Activated B cell treated with CpG ODN at 0.5 μM for 24 hours (primary cell): ENCODE results near the gene GABRA5. TPM values are rescaled to one million over a fixed set of nuclear protein-coding genes. Genes with fewer than 3 reads are reported as not detected.

ENCODE experiments used
- ATAC-seq: fragments of 200-7000 bp; cut with Tn5 transposase; one replicate; pipeline ENCODE4 v1.10.0; 2021; ENCODE audit warnings: low read depth, mild to moderate bottlenecking, moderate library complexity
- CTCF ChIA-PET: fragments of 350-600 bp; sonication (Branson Sonifier 250); formaldehyde crosslinking; loops from one replicate; lab custom pipeline; 2021; ENCODE audit warnings: antibody characterized with exemption; lab: Charles Lee
- POLR2A ChIA-PET: fragments of 350-600 bp; sonication (Branson Sonifier 250); formaldehyde crosslinking; loops from one replicate; lab custom pipeline; 2021; ENCODE audit warnings: antibody characterized with exemption; lab: Charles Lee
- DNase-seq: peaks from one replicate; pipeline ENCODE4 v3.0.0; 2022
- H3K27ac Mint-ChIP-seq: one replicate; pipeline ENCODE4 v1.8.0; 2020; ENCODE audit warnings: mixed read lengths
- H3K27me3 Mint-ChIP-seq: one replicate; pipeline ENCODE4 v1.8.0; 2021; ENCODE audit warnings: mixed read lengths
- H3K36me3 Mint-ChIP-seq: one replicate; pipeline ENCODE4 v1.8.0; 2021; ENCODE audit warnings: low read depth, mixed read lengths
- H3K4me1 Mint-ChIP-seq: one replicate; pipeline ENCODE4 v1.8.0; 2021; ENCODE audit warnings: mixed read lengths
- H3K4me3 Mint-ChIP-seq: one replicate; pipeline ENCODE4 v1.8.0; 2020; ENCODE audit warnings: mild to moderate bottlenecking, mixed read lengths
- H3K9me3 Mint-ChIP-seq: one replicate; pipeline ENCODE4 v1.8.0; 2020; ENCODE audit warnings: mixed read lengths
- intact Hi-C: fragments of 100-400 bp; cut with micrococcal nuclease; formaldehyde crosslinking; loops from one replicate; pipeline ENCODE4 v1.15.1; 2024
- total RNA-seq: library from RNA; stranded (reverse); gene quantifications from 2 replicates; pipeline ENCODE4 v1.2.3, GENCODE V29; 2022
- TF ChIP-seq, protein P1 (sequence below): fragments of 200-600 bp; IDR thresholded peaks from one replicate; pipeline ENCODE4 v1.8.0; 2022; ENCODE audit warnings: antibody characterized with exemption, mild to moderate bottlenecking

Gene GABRA5
- total RNA-seq, 1 donor from 2014 or later: not detected

DNA sequence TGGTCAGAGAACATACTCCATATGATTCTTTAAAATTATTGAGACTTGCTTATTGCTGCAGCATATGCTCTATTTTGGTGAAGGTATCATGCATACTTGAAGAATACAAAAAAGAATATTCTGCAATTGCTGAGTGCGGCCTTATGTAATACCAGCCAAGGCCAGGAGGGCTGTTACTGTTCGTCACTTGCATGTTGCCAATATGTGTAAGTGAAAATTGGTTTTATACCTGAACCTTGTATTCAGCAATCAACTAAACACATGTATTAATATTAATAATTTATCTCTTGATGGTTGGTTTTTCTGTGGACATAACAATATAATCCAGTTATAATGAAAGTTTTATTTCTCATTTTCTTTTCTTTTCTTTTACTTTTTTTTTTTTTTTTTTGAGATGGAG lies 13.9 kb upstream of the GABRA5 start:
- H3K36me3 Mint-ChIP-seq: no peaks in the 10 kb centered on the region
- H3K4me1 Mint-ChIP-seq: no peaks in the 10 kb centered on the region
- H3K27me3 Mint-ChIP-seq: no peaks in the 10 kb centered on the region
- TF ChIP-seq, protein P1, sequence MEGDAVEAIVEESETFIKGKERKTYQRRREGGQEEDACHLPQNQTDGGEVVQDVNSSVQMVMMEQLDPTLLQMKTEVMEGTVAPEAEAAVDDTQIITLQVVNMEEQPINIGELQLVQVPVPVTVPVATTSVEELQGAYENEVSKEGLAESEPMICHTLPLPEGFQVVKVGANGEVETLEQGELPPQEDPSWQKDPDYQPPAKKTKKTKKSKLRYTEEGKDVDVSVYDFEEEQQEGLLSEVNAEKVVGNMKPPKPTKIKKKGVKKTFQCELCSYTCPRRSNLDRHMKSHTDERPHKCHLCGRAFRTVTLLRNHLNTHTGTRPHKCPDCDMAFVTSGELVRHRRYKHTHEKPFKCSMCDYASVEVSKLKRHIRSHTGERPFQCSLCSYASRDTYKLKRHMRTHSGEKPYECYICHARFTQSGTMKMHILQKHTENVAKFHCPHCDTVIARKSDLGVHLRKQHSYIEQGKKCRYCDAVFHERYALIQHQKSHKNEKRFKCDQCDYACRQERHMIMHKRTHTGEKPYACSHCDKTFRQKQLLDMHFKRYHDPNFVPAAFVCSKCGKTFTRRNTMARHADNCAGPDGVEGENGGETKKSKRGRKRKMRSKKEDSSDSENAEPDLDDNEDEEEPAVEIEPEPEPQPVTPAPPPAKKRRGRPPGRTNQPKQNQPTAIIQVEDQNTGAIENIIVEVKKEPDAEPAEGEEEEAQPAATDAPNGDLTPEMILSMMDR: no peak
- intact Hi-C loops: no loop called here
- H3K9me3 Mint-ChIP-seq: peaks cover 9% of the 10 kb centered on the region
- H3K27ac Mint-ChIP-seq: no peak overlapping the region
- no peak for DNase-seq
- POLR2A ChIA-PET: no interaction called here
- H3K4me3 Mint-ChIP-seq: no peak overlapping the region
- CTCF ChIA-PET: no interaction called here
- no peak for ATAC-seq

DNA sequence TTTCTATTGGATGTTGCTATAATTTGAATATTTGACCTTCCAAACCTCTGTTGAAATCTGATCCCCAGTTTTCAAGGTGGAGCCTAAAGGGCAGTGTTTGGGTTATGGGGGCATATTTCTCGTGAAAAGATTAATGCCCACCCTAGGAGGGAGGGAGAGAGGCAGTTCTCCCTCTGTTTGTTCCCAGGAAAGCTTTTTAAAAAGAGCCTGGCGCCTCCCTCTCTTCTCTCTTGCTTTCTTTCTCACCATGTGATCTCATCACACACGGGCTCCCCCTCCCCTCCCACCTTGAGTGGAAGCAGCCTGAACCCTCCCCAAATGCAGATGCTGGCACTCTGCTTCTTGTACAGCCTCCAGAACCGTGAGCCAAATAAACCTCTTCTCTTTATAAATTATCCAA lies 12.4 kb upstream of the GABRA5 start:
- intact Hi-C loops: no loop called here
- no peaks in the 10 kb centered on the region for H3K36me3 Mint-ChIP-seq
- POLR2A ChIA-PET: no interaction called here
- H3K27ac Mint-ChIP-seq: no peak overlapping the region
- TF ChIP-seq, protein P1: no peak
- ATAC-seq (no peak), DNase-seq (no peak)
- no peaks in the 10 kb centered on the region for H3K4me1 Mint-ChIP-seq
- peaks cover under 1% of the 10 kb centered on the region for H3K9me3 Mint-ChIP-seq
- CTCF ChIA-PET: no interaction called here
- no peaks in the 10 kb centered on the region for H3K27me3 Mint-ChIP-seq
- no peak overlapping the region for H3K4me3 Mint-ChIP-seq

DNA sequence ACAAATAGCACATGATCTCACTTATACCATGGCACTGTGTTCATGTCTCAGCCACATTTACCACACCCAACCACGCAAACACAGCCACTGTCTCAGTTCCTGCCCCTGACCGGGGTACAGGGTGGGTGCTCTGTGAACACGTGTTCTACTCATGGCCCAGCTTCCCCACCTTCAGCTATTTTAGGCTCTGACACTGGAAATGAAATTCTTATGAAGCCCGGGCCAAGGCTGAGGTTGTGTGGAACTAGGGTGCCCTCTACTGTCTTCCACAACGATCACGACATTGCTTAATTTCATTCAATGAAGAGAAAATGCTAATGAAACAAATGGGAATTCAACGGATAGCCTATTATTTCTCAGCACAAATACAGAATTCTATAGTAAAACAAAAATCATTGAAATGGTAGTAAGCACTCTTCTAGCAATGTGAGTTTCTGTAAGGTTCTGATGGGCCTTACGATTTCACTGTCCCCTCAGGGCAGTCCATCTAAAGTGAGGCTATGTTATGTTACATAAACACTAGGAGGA lies 2.1 kb upstream of the GABRA5 start:
- Mint-ChIP-seq H3K27me3 (peaks cover 26% of the 10 kb centered on the region), H3K4me1 (no peaks in the 10 kb centered on the region), H3K4me3 (no peak overlapping the region), H3K36me3 (no peaks in the 10 kb centered on the region), H3K27ac (no peak overlapping the region), H3K9me3 (no peaks in the 10 kb centered on the region)
- intact Hi-C loops: no loop called here
- DNase-seq (no peak), ATAC-seq (no peak)
- POLR2A ChIA-PET: no interaction called here
- CTCF ChIA-PET: no interaction called here
- TF ChIP-seq, protein P1: no peak

DNA sequence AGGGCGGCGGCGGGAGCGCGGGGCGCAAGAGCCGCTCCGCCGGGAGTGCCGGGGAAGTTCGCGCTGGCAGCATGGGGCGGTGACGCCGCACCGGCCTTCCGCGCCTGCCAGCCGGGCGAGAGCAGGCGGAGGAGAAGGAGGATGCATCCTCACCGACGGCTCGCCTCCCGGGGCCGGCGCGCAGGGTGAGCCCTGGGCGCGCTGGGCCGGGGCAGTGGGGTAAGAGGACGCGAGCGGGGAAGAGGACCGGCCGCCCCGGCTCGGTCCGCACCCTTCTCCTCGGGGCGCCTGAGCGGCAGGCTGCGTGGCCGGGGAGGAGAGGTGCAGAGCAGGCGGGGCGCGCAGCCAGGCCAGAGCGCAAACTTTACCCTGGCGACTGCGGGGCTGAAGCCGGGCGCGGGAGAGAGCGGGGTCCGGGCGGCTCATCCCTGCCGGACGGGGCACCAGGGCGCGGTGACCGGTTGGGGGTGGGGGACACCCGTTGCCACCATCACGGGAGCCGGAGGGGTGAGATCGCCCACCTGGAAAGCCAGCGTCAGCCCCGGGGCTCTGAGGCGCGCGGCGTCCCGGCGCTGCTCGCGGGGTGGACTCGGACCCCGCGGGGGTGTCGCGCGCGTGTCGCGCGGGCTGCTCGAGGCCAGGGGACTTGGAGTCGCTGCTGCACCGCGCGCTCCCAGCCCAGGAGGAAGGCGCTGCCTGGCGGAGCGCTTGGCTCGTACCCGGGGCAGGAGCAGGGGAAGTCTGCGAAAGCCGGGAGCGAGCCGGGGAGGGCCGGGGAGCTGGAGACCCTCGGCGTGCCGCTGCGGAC lies 542 bp downstream of the GABRA5 start:
- TF ChIP-seq, protein P1: no peak

DNA sequence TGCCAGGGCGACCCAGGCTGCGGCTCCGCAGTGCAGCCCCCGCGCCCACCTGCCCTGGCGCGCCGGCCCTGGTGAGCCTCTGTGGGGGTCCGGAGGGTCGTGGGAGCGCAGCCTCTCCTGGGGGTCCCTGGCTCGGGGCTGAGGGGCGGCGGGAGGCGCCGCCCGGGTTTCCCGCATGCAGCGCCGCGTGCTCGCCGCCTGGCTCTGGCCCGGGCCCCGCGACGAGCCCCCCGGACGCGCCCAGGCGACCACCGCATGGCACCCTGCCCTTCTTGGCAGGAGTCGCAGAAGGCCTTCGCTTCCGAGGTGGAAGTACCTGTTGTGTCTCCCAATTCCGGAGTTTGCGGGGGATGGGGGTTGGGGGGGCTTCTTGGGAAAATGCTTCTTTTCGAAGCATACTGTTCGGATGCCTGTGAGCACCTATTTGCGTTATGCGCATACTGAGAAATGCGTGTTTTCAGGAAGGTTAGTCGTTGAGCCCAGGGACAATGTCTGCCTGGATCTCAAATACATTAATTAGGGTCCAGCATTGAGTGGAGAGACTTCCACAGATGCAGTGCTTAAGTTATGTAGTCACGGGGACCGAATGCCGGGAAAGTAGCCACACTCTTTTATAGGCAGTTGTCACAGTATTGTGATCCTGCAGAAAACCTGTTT lies 1.3 kb downstream of the GABRA5 start:
- no peak for ATAC-seq
- H3K36me3 Mint-ChIP-seq: no peaks in the 10 kb centered on the region
- ChIA-PET CTCF (no interaction called here), POLR2A (no interaction called here)
- TF ChIP-seq, protein P1: no peak
- no peak overlapping the region for H3K27ac Mint-ChIP-seq
- H3K27me3 Mint-ChIP-seq: peaks cover 26% of the 10 kb centered on the region
- no peaks in the 10 kb centered on the region for H3K4me1 Mint-ChIP-seq
- no peak for DNase-seq
- no peak overlapping the region for H3K4me3 Mint-ChIP-seq
- H3K9me3 Mint-ChIP-seq: no peaks in the 10 kb centered on the region
- intact Hi-C loops: no loop called here

More for the DNA sequence above, 542 bp downstream of the GABRA5 start:
- no peak for ATAC-seq
- Mint-ChIP-seq H3K4me1 (no peaks in the 10 kb centered on the region), H3K27me3 (peaks cover 26% of the 10 kb centered on the region), H3K27ac (no peak overlapping the region), H3K4me3 (no peak overlapping the region), H3K9me3 (no peaks in the 10 kb centered on the region), H3K36me3 (no peaks in the 10 kb centered on the region)
- CTCF ChIA-PET: no interaction called here
- DNase-seq: no peak
- POLR2A ChIA-PET: no interaction called here
- intact Hi-C loops: no loop called here
